Effector CD4-positive, alpha-beta T cell (primary cell): ENCODE data around the gene LCE2D.

Source experiments
- DNase-seq: peaks from one replicate; pipeline ENCODE4 v3.0.0-alpha.2; 2020

LCE2D gene

GRCh38 chr1:152697701-152698600 lies 34.8 kb downstream of the LCE2D start, which contains the start of gene LCE2A:
TSS of gene LCE2A (plus strand) at chr1:152698345. CDS start at chr1:152698902, 557 bp downstream.
- no peak for DNase-seq

- DNase-seq: no peak
Observed at GRCh38 chr1:152699746-152700145, 36.6 kb downstream of the LCE2D start.

- DNase-seq: no peak
Observed at GRCh38 chr1:152707860-152708259, 44.7 kb downstream of the LCE2D start, which contains the start of gene LCE4A. TSS of gene LCE4A (plus strand) at chr1:152708160. CDS start at chr1:152709076, 916 bp downstream.
